Uterus (tissue), 4 donors: ENCODE results near the gene SELENOM. TPM values are rescaled to one million over a fixed set of nuclear protein-coding genes. Genes with fewer than 3 reads are reported as not detected.

ENCODE experiments used
- DNase-seq, 2 donors: peaks; one replicate each; pipeline ENCODE4 v3.0.0-alpha.2; 2019 to 2020
- H3K27ac ChIP-seq, 2 donors: fragments of 200-600 bp; sonication (generic); 1 replicate in 1 of 2; 2 replicates in 1 of 2; pipeline ENCODE4 v1.5.1; 2016 to 2018
- H3K27me3 ChIP-seq, 2 donors: fragments of 200-600 bp; sonication (generic); one replicate each; pipeline ENCODE4 v1.5.1; 2018 to 2019; ENCODE audit warnings: control low read depth in 1 of 2
- H3K36me3 ChIP-seq, 2 donors: fragments of 200-600 bp; sonication (generic); one replicate each; pipeline ENCODE4 v1.5.1; 2019; ENCODE audit warnings: control low read depth in 1 of 2
- H3K4me1 ChIP-seq, 2 donors: fragments of 200-600 bp; sonication (generic); one replicate each; pipeline ENCODE4 v1.5.1; 2018 to 2019; ENCODE audit warnings: control low read depth in 1 of 2
- H3K4me3 ChIP-seq, 2 donors: fragments of 200-600 bp; sonication (generic); 1 replicate in 1 of 2; 2 replicates in 1 of 2; pipeline ENCODE4 v1.5.1; 2018 to 2019; ENCODE audit warnings: mild to moderate bottlenecking in 1 of 2
- H3K9me3 ChIP-seq, 2 donors: fragments of 200-600 bp; sonication (generic); one replicate each; pipeline ENCODE4 v1.5.1; 2019; ENCODE audit warnings: control low read depth in 1 of 2
- CTCF ChIP-seq, 4 experiments: fragments of 200-600 bp in 2 of 4; fragments of 450-650 bp in 2 of 4; sonication (generic) in 2 of 4; IDR thresholded peaks; one replicate each; pipeline ENCODE4 v1.5.1; 2016 to 2019; ENCODE audit warnings: antibody characterized with exemption in 4 of 4, mild to moderate bottlenecking in 2 of 4, moderate library complexity in 1 of 4
- POLR2A ChIP-seq, 2 donors: fragments of 450-650 bp; IDR thresholded peaks; one replicate each; pipeline ENCODE4 v1.6.1; 2016; ENCODE audit warnings: antibody characterized with exemption in 2 of 2, mild to moderate bottlenecking in 1 of 2, moderate library complexity in 1 of 2
- intact Hi-C: fragments of 100-400 bp; cut with DNase I; formaldehyde crosslinking; loops from one replicate; pipeline ENCODE4 v1.15.1; 2023; ENCODE audit warnings: low total_unique reads
- total RNA-seq, 4 donors: library from RNA; depleted of rRNA in 3 of 4; stranded (reverse); fragments of >200 nt in 3 of 4; gene quantifications; one replicate each; pipeline versions ENCODE4 v1.1.0 to v1.2.4, GENCODE V29; 2014 to 2023
- donor health status: DM: yes; HTN: yes; CAD: no.

The SELENOM gene
- total RNA-seq, 4 donors from 2014 or later: 91.7 to 2,170 (median 948) TPM

GRCh38 chr22:31055635-31056159 is 51.7 kb downstream of the SELENOM start:
- Histone ChIP-seq H3K4me1 (peaks cover 5 to 7% of the 10 kb centered on the region in 2 donors), H3K9me3 (no peaks in the 10 kb centered on the region), H3K27ac (peak overlapping the region; percentile 88 to 99), H3K4me3 (no peak overlapping the region), H3K27me3 (no peaks in the 10 kb centered on the region), H3K36me3 (no peaks in the 10 kb centered on the region)
- peak; percentile 93 to 98 for DNase-seq
- intact Hi-C loops: no loop called here
- peak; percentile 44 to 50 for TF ChIP-seq POLR2A (IDR thresholded peaks at IDR 0.05)
- TF ChIP-seq CTCF (IDR thresholded peaks at IDR 0.05): no peak

GRCh38 chr22:31055117-31055634 is 52.2 kb downstream of the SELENOM start:
- DNase-seq: no peak
- H3K36me3 ChIP-seq: no peaks in the 10 kb centered on the region
- no peak overlapping the region for H3K4me3 ChIP-seq
- H3K4me1 ChIP-seq: peaks cover 5 to 7% of the 10 kb centered on the region in 2 donors
- no peaks in the 10 kb centered on the region for H3K9me3 ChIP-seq
- intact Hi-C loops: no loop called here
- peak overlapping the region; percentile 88 to 99 for H3K27ac ChIP-seq
- TF ChIP-seq CTCF (IDR thresholded peaks at IDR 0.05) (no peak), POLR2A (IDR thresholded peaks at IDR 0.05) (no peak)
- no peaks in the 10 kb centered on the region for H3K27me3 ChIP-seq

Other genes with a start within 250 kb of the SELENOM start
- gene MORC2, start 138.8 kb downstream of the SELENOM start, total RNA-seq: 10 to 100 TPM in 2 of 4 donors, 1 to 10 TPM in 2; 5.6 to 27.3 (median 14.1) TPM
- 100 to 1,000 TPM in 3 of 4 donors, 10 to 100 TPM in 1; 61.2 to 130 (median 116) TPM for gene TUG1, start 138.3 kb downstream of the SELENOM start, total RNA-seq
- gene SMTN, start 26.2 kb downstream of the SELENOM start, total RNA-seq: 100 to 1,000 TPM; 182 to 647 (median 274) TPM
- 1 to 10 TPM in 3 of 4 donors, under 1 TPM in 1; 0.59 to 7.9 (median 3.0) TPM for gene INPP5J, start 15.4 kb upstream of the SELENOM start, total RNA-seq
- not detected for gene PLA2G3, start 32.9 kb upstream of the SELENOM start, total RNA-seq
- 10 to 100 TPM; 10.8 to 39.5 (median 28.0) TPM for gene RNF185, start 52.6 kb upstream of the SELENOM start, total RNA-seq
- gene LIMK2, start 104.7 kb upstream of the SELENOM start, total RNA-seq: 10 to 100 TPM in 2 of 4 donors, 1 to 10 TPM in 2; 7.2 to 52.0 (median 22.1) TPM
- gene PIK3IP1, start 184.9 kb upstream of the SELENOM start, total RNA-seq: 10 to 100 TPM; 12.7 to 35.1 (median 24.7) TPM
- gene PATZ1, start 238.8 kb upstream of the SELENOM start, total RNA-seq: 10 to 100 TPM in 3 of 4 donors, 1 to 10 TPM in 1; 9.2 to 38.8 (median 25.1) TPM